GM12801 (cell line): ENCODE data around the gene CYP2W1.

ENCODE experiments used
- CTCF ChIP-seq: IDR thresholded peaks from one replicate; pipeline ENCODE4 v1.5.1; 2011; ENCODE audit warnings: control low read depth; ENCODE audit not compliant: insufficient read length; ENCODE audit errors: extremely low read depth

CYP2W1 gene

DNA sequence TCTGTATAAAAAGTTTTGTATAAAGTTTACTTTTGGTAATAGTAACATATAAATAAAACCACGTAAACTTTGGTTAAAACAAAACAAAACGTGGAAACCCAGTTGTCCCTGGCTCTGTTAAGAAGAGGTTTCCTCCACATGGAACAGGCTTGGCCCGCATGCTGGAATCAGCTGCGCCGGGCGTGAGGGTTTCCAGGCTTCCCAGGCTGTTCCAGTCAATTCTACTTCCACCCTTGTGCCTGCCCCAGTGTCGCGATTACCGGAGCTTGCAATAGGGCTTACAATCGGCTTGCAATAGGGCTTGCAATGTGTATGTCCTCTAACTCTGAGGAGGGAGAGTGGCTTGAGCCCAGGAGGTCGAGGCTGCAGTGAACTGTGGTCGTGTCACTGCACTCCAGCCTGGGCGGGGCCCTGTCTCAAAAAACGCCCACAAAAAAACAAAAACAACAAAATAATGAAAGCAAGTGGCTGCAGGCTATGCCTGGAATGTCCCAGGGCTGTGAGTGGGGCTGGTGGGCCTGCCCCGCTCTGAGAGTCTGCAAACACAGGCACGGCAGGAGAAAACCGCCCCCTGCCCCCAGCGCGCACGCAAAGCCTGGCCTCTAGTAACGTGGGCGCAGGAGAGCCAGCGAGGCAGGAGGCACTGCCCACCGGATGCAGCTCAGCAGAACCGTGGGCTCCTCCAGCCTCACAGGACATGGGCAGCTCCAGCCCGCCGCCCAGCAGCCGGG is 16.3 kb downstream of the CYP2W1 start:
- TF ChIP-seq CTCF = no peak

DNA sequence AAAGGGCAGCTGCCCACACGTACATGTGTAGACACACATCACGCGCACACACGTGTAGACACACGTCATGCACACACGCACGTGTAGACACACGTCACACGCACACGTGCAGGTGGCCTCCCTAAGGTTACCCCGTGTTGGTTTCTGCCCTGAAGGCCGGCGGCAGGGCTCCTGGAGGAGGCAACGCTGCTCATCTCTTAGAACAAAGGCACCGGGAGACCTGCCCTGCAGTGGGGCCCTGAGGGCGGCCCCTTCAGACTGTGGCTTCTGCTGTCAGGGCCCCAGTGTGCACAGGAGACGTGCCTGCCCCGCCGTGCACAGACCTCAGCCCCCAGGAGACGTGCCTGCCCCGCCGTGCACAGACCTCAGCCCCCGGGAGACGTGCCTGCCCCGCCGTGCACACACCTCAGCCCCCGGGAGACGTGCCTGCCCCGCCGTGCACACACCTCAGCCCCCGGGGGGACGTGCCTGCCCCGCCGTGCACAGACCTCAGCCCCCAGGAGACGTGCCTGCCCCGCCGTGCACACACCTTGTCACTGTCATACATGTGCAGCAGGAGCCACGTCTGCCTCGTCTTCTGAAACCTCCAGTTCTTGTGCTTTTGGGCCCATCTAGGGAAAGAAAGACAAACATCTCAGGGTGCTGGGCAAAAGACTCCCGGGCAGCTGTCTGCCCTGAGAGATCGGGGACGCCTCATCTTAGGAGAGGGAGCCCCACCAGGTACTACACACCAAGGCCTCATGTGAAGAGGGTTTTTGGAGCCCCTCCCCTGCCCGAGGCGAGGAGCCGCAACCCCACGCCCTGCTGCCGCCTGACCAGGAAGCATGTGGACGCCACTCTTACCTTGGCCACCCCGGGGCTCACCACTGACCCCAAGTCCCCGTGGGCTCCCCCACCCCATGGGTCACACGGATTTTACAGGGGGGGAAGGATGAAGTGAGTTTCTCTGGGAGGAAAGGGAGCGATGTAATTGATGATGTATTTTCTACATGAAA is 17.3 kb downstream of the CYP2W1 start:
- no peak for TF ChIP-seq CTCF

- no peak for TF ChIP-seq CTCF
Measured at GRCh38 chr7:1004018-1004852, 21.3 kb downstream of the CYP2W1 start.

DNA sequence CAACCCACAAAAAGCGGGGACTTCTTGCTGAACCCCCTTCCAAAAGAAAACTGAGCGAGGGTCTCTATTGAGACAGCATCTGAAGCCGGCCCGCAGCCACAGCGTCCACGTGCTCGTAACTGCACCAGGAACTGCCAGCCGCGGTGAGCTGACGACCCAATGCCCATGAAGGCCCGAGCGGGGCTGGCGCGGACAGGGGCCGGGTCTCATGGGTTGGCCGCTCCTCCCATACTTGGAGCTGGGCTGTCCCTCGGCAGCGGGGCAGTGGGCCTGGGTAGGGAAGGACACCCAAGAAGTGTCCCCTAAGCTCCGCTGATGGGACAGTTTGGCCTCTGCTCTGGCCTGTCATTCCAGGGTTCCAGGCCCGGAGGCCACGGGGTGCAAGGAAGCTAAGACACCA is 22.3 kb downstream of the CYP2W1 start:
- TF ChIP-seq CTCF = no peak

DNA sequence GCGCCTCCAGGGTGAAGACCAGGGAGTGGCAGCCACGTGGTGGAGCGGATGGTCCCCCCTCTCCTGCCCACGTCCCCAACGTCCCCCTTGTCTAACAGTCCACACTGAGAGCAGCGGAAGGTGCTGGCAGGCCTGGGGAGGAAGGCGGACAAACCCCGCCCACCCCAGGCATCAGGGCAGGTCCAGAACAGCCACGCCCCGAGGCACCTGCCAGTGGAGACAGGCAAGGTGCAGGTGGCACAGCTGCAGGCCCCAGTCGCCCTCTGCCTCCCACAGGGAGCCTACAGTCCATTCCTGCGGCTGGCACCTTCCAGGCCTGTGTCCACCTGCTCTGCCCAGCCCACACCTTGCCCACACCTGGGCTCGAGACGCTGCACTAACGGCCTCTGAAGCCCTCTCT is 24.9 kb downstream of the CYP2W1 start:
- no peak for TF ChIP-seq CTCF

DNA sequence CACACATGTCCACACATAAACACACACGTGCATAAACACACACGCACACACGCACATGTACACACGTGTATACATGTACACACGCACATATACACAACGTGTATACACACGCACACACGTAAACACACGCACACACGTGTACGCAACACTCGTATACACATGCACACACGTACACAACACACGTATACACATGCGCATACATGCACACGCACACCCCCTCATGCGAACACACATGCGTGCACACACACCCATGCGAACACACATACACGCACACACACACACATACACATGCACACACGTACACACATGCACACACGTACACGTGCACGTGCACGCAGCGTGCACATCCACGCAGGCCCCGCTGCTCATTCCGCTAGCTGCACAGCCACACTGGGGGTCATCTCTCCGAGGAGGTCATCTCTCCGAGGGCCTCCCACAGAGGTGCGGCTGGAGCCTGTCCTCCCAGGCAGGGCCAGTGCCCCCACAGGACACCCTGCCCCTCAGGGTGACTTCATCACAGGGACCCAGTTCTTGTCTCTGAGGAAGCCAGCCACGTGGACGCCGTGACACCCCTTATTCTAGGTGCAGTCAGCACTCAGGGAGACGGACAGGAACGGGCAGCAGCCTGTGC is 25.9 kb downstream of the CYP2W1 start:
- TF ChIP-seq CTCF = no peak

DNA sequence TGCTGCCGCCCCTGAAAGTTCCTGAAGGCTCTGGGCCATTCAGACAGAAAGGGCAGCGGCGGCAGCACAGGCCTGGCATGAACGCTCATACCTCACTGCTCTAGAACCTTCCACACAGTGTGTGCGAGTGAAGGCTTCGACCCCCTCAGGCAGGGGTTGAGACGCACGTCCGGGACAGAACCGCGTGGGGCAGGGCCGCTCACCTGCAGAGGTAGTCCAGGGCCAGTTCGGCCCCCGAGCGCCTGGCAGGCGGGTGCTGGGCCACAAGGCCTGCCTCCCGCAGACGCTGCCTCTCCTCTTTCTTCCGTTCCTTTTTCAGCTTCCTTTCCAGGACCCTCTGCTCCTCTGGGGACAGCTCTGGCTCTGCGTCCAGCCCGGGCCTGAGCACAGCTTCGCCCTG is 26.8 kb downstream of the CYP2W1 start:
- no peak for TF ChIP-seq CTCF
